GM19193 (cell line): ENCODE data around the gene LKAAEAR1.

Source experiments
- POLR2A ChIP-seq: IDR thresholded peaks from 4 replicates; pipeline ENCODE4 v1.6.1; 2011; ENCODE audit not compliant: insufficient read depth, insufficient read length; ENCODE audit errors: extremely low read depth

The LKAAEAR1 gene

GRCh38 chr20:64068386-64069208 is 15.6 kb downstream of the LKAAEAR1 start:
- TF ChIP-seq POLR2A: peak; percentile 5

- TF ChIP-seq POLR2A: no peak
Measured at GRCh38 chr20:64067733-64068307, 16.4 kb downstream of the LKAAEAR1 start.

- no peak for TF ChIP-seq POLR2A
Measured at GRCh38 chr20:64067005-64067632, 17.1 kb downstream of the LKAAEAR1 start.

- TF ChIP-seq POLR2A: peak; percentile 19
Measured at GRCh38 chr20:64065974-64066343, 18.2 kb downstream of the LKAAEAR1 start.

- TF ChIP-seq POLR2A: peak; percentile 0
Measured at GRCh38 chr20:64065062-64065973, 18.9 kb downstream of the LKAAEAR1 start.

- no peak for TF ChIP-seq POLR2A
Measured at GRCh38 chr20:64064145-64064698, 20.0 kb downstream of the LKAAEAR1 start.

GRCh38 chr20:64063389-64064144 is 20.6 kb downstream of the LKAAEAR1 start:
- TF ChIP-seq POLR2A: no peak

GRCh38 chr20:64062596-64063388 is 21.4 kb downstream of the LKAAEAR1 start, which contains the start of gene TCEA2:
Gene TCEA2 (plus strand): TSS chr20:64063198. CDS start chr20:64063313, 115 bp downstream.
- TF ChIP-seq POLR2A: peak; percentile 71

GRCh38 chr20:64062276-64062595 is 22.0 kb downstream of the LKAAEAR1 start:
- TF ChIP-seq POLR2A: no peak

GRCh38 chr20:64058536-64058935 is 25.7 kb downstream of the LKAAEAR1 start:
- no peak for TF ChIP-seq POLR2A

- TF ChIP-seq POLR2A: peak; percentile 1
Measured at GRCh38 chr20:64057628-64058498, 26.3 kb downstream of the LKAAEAR1 start.
